Measurements from ENCODE around the gene MED16. TPM values are rescaled to one million over a fixed set of nuclear protein-coding genes. Genes with fewer than 3 reads are reported as not detected.

MED16 gene
- total and polyA plus RNA-seq, 9 donors, result 0.62 to 75.4 (median 52.3) TPM

GRCh38 chr19:827314-827709 lies 65.7 kb downstream of the MED16 start:
- intact Hi-C loops (cut with DNase I), result no loop called here

DNA sequence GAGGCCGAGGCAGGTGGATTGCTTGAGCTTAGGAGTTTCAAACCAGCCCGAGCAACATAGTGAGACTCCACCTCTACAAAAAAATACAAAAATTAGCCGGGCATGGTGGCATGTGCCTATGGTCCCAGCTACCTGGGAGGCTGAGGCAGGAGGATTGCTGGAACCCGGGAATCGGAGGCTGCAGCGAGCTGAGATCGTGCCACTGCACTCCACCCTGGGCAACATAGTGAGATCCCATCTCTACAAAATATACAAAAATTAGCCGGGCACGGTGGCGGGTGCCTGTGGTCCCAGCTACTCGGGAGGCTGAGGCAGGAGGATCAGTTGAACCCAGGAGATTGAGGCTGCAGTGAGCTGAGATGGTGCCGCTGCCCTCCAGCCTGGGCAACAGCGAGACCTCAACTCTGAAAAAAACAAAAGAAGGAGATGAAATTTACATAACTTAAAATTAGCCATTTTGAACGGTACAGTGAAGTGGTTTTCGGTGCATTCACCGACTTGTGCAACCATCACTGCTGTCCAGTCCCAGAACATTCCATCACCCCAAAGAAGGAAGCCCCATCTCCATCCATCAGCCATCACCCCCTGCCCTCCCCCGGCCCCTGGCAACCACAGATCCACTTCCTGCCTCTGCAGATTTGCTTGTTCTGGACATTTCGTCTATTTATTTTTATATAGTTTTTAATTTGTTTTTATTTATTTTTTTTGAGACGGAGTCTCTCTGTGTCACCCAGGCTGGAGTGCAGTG lies 66.9 kb downstream of the MED16 start:
- H3K36me3 ChIP-seq, result no peaks in the 10 kb centered on the region
- H3K4me3 ChIP-seq, result no peak overlapping the region
- no peaks in the 10 kb centered on the region for H3K9me3 ChIP-seq
- H3K27me3 ChIP-seq, result no peaks in the 10 kb centered on the region
- intact Hi-C loops (cut with DNase I), result no loop called here
- TF ChIP-seq EP300 (IDR thresholded peaks at IDR 0.05) (no peak), POLR2A (IDR thresholded peaks at IDR 0.05) (no peak)
- TF ChIP-seq, protein P1, sequence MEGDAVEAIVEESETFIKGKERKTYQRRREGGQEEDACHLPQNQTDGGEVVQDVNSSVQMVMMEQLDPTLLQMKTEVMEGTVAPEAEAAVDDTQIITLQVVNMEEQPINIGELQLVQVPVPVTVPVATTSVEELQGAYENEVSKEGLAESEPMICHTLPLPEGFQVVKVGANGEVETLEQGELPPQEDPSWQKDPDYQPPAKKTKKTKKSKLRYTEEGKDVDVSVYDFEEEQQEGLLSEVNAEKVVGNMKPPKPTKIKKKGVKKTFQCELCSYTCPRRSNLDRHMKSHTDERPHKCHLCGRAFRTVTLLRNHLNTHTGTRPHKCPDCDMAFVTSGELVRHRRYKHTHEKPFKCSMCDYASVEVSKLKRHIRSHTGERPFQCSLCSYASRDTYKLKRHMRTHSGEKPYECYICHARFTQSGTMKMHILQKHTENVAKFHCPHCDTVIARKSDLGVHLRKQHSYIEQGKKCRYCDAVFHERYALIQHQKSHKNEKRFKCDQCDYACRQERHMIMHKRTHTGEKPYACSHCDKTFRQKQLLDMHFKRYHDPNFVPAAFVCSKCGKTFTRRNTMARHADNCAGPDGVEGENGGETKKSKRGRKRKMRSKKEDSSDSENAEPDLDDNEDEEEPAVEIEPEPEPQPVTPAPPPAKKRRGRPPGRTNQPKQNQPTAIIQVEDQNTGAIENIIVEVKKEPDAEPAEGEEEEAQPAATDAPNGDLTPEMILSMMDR (IDR thresholded peaks at IDR 0.05), result no peak
- peaks cover 2% of the 10 kb centered on the region for H3K4me1 ChIP-seq (ENCODE audit: insufficient read depth)
- DNase-seq, result no peak
- H3K27ac ChIP-seq, result no peak overlapping the region
- WGBS, 3 donors, result 71 to 77% (median 75%) methylated on average over 19 of the region's 19 CpGs

More at GRCh38 chr19:827314-827709, 65.7 kb downstream of the MED16 start:
- Histone ChIP-seq H3K4me1 (ENCODE audit: insufficient read depth) (no peaks in the 10 kb centered on the region), H3K36me3 (no peaks in the 10 kb centered on the region), H3K27me3 (no peaks in the 10 kb centered on the region), H3K27ac (no peak overlapping the region), H3K9me3 (no peaks in the 10 kb centered on the region), H3K4me3 (no peak overlapping the region)
- WGBS, 3 donors, result 85 to 88% (median 85%) methylated on average over 10 to 11 of the region's 11 CpGs
- DNase-seq, result peak in 1 of 5 donors; percentile 18
- TF ChIP-seq, protein P1 (IDR thresholded peaks at IDR 0.05), result no peak
- TF ChIP-seq EP300 (IDR thresholded peaks at IDR 0.05) (no peak), POLR2A (IDR thresholded peaks at IDR 0.05) (no peak)

- TF ChIP-seq EP300 (IDR thresholded peaks at IDR 0.05) (no peak), POLR2A (IDR thresholded peaks at IDR 0.05) (no peak)
- TF ChIP-seq, protein P1 (IDR thresholded peaks at IDR 0.05), result no peak
- Histone ChIP-seq H3K36me3 (no peaks in the 10 kb centered on the region), H3K9me3 (no peaks in the 10 kb centered on the region), H3K27ac (no peak overlapping the region), H3K27me3 (no peaks in the 10 kb centered on the region), H3K4me1 (ENCODE audit: insufficient read depth) (peaks cover 2% of the 10 kb centered on the region), H3K4me3 (no peak overlapping the region)
- no peak for DNase-seq
- WGBS, 3 donors, result 80 to 81% (median 80%) methylated on average over 15 of the region's 15 CpGs
- intact Hi-C loops (cut with DNase I), result no loop called here
Observed at GRCh38 chr19:824885-825284, 68.1 kb downstream of the MED16 start.

- no peak for TF ChIP-seq EP300 (IDR thresholded peaks at IDR 0.05)
- no peak for TF ChIP-seq POLR2A (IDR thresholded peaks at IDR 0.05)
- TF ChIP-seq, protein P1 (IDR thresholded peaks at IDR 0.05), result no peak
- no peak for DNase-seq
- H3K9me3 ChIP-seq, result no peaks in the 10 kb centered on the region
- 63 to 76% (median 68%) methylated on average over 12 of the region's 12 CpGs for whole genome bisulfite sequencing, 3 donors
- intact Hi-C loops (cut with DNase I), result no loop called here
- no peaks in the 10 kb centered on the region for H3K36me3 ChIP-seq
- no peaks in the 10 kb centered on the region for H3K27me3 ChIP-seq
- H3K27ac ChIP-seq, result no peak overlapping the region
- no peak overlapping the region for H3K4me3 ChIP-seq
- H3K4me1 ChIP-seq (ENCODE audit: insufficient read depth), result peaks cover 2% of the 10 kb centered on the region
Observed at GRCh38 chr19:823565-824121, 69.3 kb downstream of the MED16 start.
